Endodermal cell (in vitro differentiated cells): Measurements from ENCODE around the gene APLN. TPM values are rescaled to one million over a fixed set of nuclear protein-coding genes. Genes with fewer than 3 reads are reported as not detected.

ENCODE experiments used
- DNase-seq: peaks from one replicate; pipeline ENCODE4 v3.0.0-alpha.2; 2017
- H3K27ac ChIP-seq: 2 replicates; pipeline ENCODE4 v1.5.1; 2013; ENCODE audit warnings: mild to moderate bottlenecking, low read depth, low read length, moderate library complexity
- H3K27me3 ChIP-seq: 2 replicates; pipeline ENCODE4 v1.6.1; 2013; ENCODE audit warnings: mild to moderate bottlenecking, low read length, moderate library complexity; ENCODE audit not compliant: insufficient read depth, control insufficient read depth, poor library complexity, severe bottlenecking
- H3K36me3 ChIP-seq: 2 replicates; pipeline ENCODE4 v1.7.0; 2013; ENCODE audit warnings: mild to moderate bottlenecking, low read length, moderate library complexity; ENCODE audit not compliant: control insufficient read depth, insufficient read depth
- H3K4me1 ChIP-seq: one replicate; pipeline ENCODE4 v1.7.0; 2013; ENCODE audit warnings: low read length; ENCODE audit not compliant: control insufficient read depth, insufficient read depth
- H3K4me3 ChIP-seq: 2 replicates; pipeline ENCODE4 v1.5.1; 2013; ENCODE audit warnings: mild to moderate bottlenecking, low read length, moderate library complexity
- H3K9ac ChIP-seq: 2 replicates; pipeline ENCODE4 v1.6.1; 2013; ENCODE audit warnings: mild to moderate bottlenecking, low read length, moderate library complexity; ENCODE audit not compliant: poor library complexity, severe bottlenecking; ENCODE audit errors: extremely low read depth
- H3K9me3 ChIP-seq: 2 replicates; pipeline ENCODE4 v1.6.1; 2013; ENCODE audit warnings: mild to moderate bottlenecking, low read length, moderate library complexity; ENCODE audit not compliant: control insufficient read depth
- H3K27ac Mint-ChIP-seq: 2 replicates; pipeline ENCODE4 v1.8.0; 2020; ENCODE audit warnings: mixed read lengths
- H3K27me3 Mint-ChIP-seq: 2 replicates; pipeline ENCODE4 v1.8.0; 2021; ENCODE audit warnings: mild to moderate bottlenecking, mixed read lengths; ENCODE audit not compliant: insufficient read depth
- H3K36me3 Mint-ChIP-seq: 2 replicates; pipeline ENCODE4 v1.8.0; 2020; ENCODE audit warnings: low read depth, mixed read lengths
- H3K4me1 Mint-ChIP-seq: 2 replicates; pipeline ENCODE4 v1.8.0; 2020; ENCODE audit warnings: mixed read lengths
- H3K4me3 Mint-ChIP-seq: 2 replicates; pipeline ENCODE4 v1.8.0; 2020; ENCODE audit warnings: mild to moderate bottlenecking, moderate library complexity, mixed read lengths
- H3K9me3 Mint-ChIP-seq: 2 replicates; pipeline ENCODE4 v1.8.0; 2020; ENCODE audit warnings: mild to moderate bottlenecking, mixed read lengths
- WGBS, 2 experiments: methylation state at CpG; one replicate each; pipeline versions ENCODE4 v1.1.5 to v1.1.7; 2013; ENCODE audit warnings: missing lambda C conversion rate in 2 of 2, mixed read lengths in 1 of 2; ENCODE audit not compliant: insufficient coverage in 1 of 2, insufficient read length in 1 of 2; 5-methylcytosine and 5-hydroxymethylcytosine counted together
- total RNA-seq, 2 donors: library from RNA; stranded (reverse); fragmentation: NEBNext Ultra II Directional in 1 of 2; extraction: Animal tissue kit (Norgen Biotek cat#: 25700) in 1 of 2; gene quantifications; 2 replicates in 1 of 2; 3 replicates in 1 of 2; pipeline ENCODE4 v1.2.1, GENCODE V29; 2021
- TF ChIP-seq, protein P1 (sequence below): fragments of 200-600 bp; sonication (generic); conservative IDR thresholded peaks from 2 replicates; pipeline ENCODE4 v1.5.0; 2021; ENCODE audit warnings: antibody characterized with exemption, mild to moderate bottlenecking

Gene APLN
- total RNA-seq, 2 donors from 2014 or later = 0.22 TPM; not detected in 1

DNA sequence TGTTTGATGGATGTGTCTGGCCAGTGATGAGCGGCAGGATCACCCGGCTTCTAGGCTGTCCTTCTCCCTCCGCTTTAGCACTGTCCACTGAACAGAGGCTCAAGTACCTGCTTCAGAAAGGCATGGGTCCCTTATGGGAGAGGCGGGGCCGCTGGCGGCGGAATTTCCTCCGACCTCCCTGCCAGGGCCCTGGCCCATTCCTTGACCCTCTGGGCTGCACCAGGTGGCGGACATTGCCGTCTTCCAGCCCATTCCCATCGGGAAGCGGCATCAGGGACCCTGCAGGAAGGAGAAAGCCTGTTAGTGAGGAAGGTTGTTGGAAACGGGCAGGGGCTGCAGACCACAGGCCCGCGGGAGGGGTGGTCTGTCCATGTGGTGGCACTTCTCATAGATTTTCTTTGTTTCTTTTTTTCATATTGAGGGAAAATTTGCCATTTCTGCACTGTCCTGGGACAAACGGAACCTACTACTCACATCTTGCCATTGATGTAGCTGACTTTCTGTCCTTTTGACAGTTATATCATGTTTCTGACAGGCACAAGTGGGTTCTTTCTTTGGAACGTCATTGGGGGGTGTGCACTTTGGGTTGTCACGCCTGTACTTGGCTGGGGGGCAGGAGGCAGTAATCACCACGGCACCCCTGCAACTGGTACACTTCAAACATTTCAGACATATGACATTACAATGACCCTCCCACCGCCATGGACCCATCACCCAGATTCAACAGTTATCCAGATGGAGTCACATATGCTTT is 6.1 kb downstream of the APLN start:
- no peaks in the 10 kb centered on the region for H3K4me1 Mint-ChIP-seq
- no peaks in the 10 kb centered on the region for H3K4me1 ChIP-seq
- H3K9me3 Mint-ChIP-seq = no peaks in the 10 kb centered on the region
- H3K36me3 ChIP-seq = no peaks in the 10 kb centered on the region
- TF ChIP-seq, protein P1, sequence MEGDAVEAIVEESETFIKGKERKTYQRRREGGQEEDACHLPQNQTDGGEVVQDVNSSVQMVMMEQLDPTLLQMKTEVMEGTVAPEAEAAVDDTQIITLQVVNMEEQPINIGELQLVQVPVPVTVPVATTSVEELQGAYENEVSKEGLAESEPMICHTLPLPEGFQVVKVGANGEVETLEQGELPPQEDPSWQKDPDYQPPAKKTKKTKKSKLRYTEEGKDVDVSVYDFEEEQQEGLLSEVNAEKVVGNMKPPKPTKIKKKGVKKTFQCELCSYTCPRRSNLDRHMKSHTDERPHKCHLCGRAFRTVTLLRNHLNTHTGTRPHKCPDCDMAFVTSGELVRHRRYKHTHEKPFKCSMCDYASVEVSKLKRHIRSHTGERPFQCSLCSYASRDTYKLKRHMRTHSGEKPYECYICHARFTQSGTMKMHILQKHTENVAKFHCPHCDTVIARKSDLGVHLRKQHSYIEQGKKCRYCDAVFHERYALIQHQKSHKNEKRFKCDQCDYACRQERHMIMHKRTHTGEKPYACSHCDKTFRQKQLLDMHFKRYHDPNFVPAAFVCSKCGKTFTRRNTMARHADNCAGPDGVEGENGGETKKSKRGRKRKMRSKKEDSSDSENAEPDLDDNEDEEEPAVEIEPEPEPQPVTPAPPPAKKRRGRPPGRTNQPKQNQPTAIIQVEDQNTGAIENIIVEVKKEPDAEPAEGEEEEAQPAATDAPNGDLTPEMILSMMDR = no peak
- H3K27me3 Mint-ChIP-seq = peaks cover 84% of the 10 kb centered on the region
- no peaks in the 10 kb centered on the region for H3K9me3 ChIP-seq
- 93 to 100% methylated on average over 4 to 16 of the region's 20 CpGs for WGBS, 2 experiments
- H3K27ac Mint-ChIP-seq = no peak overlapping the region
- H3K27ac ChIP-seq = no peak overlapping the region
- DNase-seq = no peak
- H3K9ac ChIP-seq = no peak overlapping the region
- no peaks in the 10 kb centered on the region for H3K36me3 Mint-ChIP-seq
- peaks cover 38% of the 10 kb centered on the region for H3K27me3 ChIP-seq
- H3K4me3 ChIP-seq = no peak overlapping the region
- H3K4me3 Mint-ChIP-seq = no peak overlapping the region

- Histone ChIP-seq H3K9me3 (no peaks in the 10 kb centered on the region), H3K4me3 (no peak overlapping the region), H3K36me3 (no peaks in the 10 kb centered on the region), H3K27ac (no peak overlapping the region), H3K9ac (no peak overlapping the region), H3K4me1 (no peaks in the 10 kb centered on the region), H3K27me3 (peaks cover 28% of the 10 kb centered on the region)
- Mint-ChIP-seq H3K9me3 (no peaks in the 10 kb centered on the region), H3K4me3 (no peak overlapping the region), H3K27me3 (peaks cover 75% of the 10 kb centered on the region), H3K36me3 (no peaks in the 10 kb centered on the region), H3K27ac (no peak overlapping the region), H3K4me1 (no peaks in the 10 kb centered on the region)
- DNase-seq = no peak
- WGBS, 2 experiments = 91 to 100% methylated on average over 4 to 13 of the region's 14 CpGs
- TF ChIP-seq, protein P1 = no peak
Observed at GRCh38 chrX:129647418-129648410, 7.0 kb downstream of the APLN start.

GRCh38 chrX:129646566-129647417 is 8.0 kb downstream of the APLN start:
- peaks cover 73% of the 10 kb centered on the region for H3K27me3 Mint-ChIP-seq
- no peaks in the 10 kb centered on the region for H3K4me1 Mint-ChIP-seq
- peaks cover 19% of the 10 kb centered on the region for H3K27me3 ChIP-seq
- no peak overlapping the region for H3K27ac ChIP-seq
- TF ChIP-seq, protein P1 = no peak
- no peak overlapping the region for H3K9ac ChIP-seq
- H3K4me3 Mint-ChIP-seq = no peak overlapping the region
- WGBS, 2 experiments = 80 to 86% methylated on average over 1 to 12 of the region's 13 CpGs
- H3K36me3 ChIP-seq = no peaks in the 10 kb centered on the region
- H3K9me3 ChIP-seq = no peaks in the 10 kb centered on the region
- no peaks in the 10 kb centered on the region for H3K4me1 ChIP-seq
- no peaks in the 10 kb centered on the region for H3K36me3 Mint-ChIP-seq
- DNase-seq = no peak
- peaks cover 4% of the 10 kb centered on the region for H3K9me3 Mint-ChIP-seq
- H3K27ac Mint-ChIP-seq = no peak overlapping the region
- H3K4me3 ChIP-seq = no peak overlapping the region
